Skeletal muscle satellite cell (primary cell): Measurements from ENCODE around the gene PPP1R10.

Experiments used
- small RNA-seq: library from RNA; depleted of rRNA; stranded (forward); fragments of <200 nt; gene quantifications from one replicate; pipeline ENCODE3, GENCODE V24; 2012

PPP1R10 gene

Small RNA genes lying within 50 kb of the gene (small RNA-seq; reads per million reads assigned to genes)
- 0.35 reads per million for gene MIR877
